GM23338 (cell line): ENCODE measurements around the gene PVALEF. TPM values are rescaled to one million over a fixed set of nuclear protein-coding genes. Genes with fewer than 3 reads are reported as not detected.

Experiments
- ATAC-seq: fragments of 200-7000 bp; cut with Tn5 transposase; 3 replicates; pipeline ENCODE4 v1.9.1; 2020
- DNase-seq: peaks from one replicate; pipeline ENCODE4 v3.0.0-alpha.2; 2015; ENCODE audit warnings: low spot score
- H2AFZ ChIP-seq: fragments of 200-600 bp; sonication (generic); 2 replicates; pipeline ENCODE4 v1.8.0; 2016; ENCODE audit warnings: antibody characterized with exemption, mild to moderate bottlenecking, moderate library complexity
- H3F3A ChIP-seq: fragments of 200-600 bp; sonication (generic); replicated peaks from 2 replicates; pipeline ENCODE4 v1.8.0; 2017; ENCODE audit warnings: antibody characterized with exemption, mixed run types, low read depth
- H3K27ac ChIP-seq: fragments of 200-600 bp; sonication (generic); 2 replicates; pipeline ENCODE4 v1.6.1; 2016; ENCODE audit warnings: low read depth
- H3K27me3 ChIP-seq: fragments of 200-600 bp; sonication (generic); 2 replicates; pipeline ENCODE4 v1.8.0; 2016; ENCODE audit warnings: mild to moderate bottlenecking, mixed run types, moderate library complexity; ENCODE audit not compliant: insufficient read depth
- H3K36me3 ChIP-seq: fragments of 200-600 bp; sonication (generic); 2 replicates; pipeline ENCODE4 v1.8.0; 2016; ENCODE audit warnings: mild to moderate bottlenecking; ENCODE audit not compliant: insufficient read depth
- H3K4me1 ChIP-seq: fragments of 200-600 bp; sonication (generic); 2 replicates; pipeline ENCODE4 v1.8.0; 2016; ENCODE audit warnings: mild to moderate bottlenecking, moderate library complexity; ENCODE audit not compliant: insufficient read depth
- H3K4me2 ChIP-seq: fragments of 200-600 bp; sonication (generic); 2 replicates; pipeline ENCODE4 v1.7.1; 2017; ENCODE audit warnings: mixed run types
- H3K4me3 ChIP-seq: fragments of 200-600 bp; sonication (generic); 2 replicates; pipeline ENCODE4 v1.6.1; 2016; ENCODE audit warnings: mixed run types
- H3K79me2 ChIP-seq: fragments of 200-600 bp; sonication (generic); replicated peaks from 2 replicates; pipeline ENCODE4 v1.8.0; 2017; ENCODE audit warnings: mild to moderate bottlenecking; ENCODE audit not compliant: insufficient read depth
- H3K9me2 ChIP-seq: fragments of 200-600 bp; sonication (generic); 2 replicates; pipeline ENCODE4 v1.8.0; 2017; ENCODE audit not compliant: insufficient read depth
- H4K20me1 ChIP-seq: fragments of 200-600 bp; sonication (generic); replicated peaks from 2 replicates; pipeline ENCODE4 v1.8.0; 2017; ENCODE audit warnings: mild to moderate bottlenecking; ENCODE audit not compliant: insufficient read depth
- H3K27ac Mint-ChIP-seq: 2 replicates; pipeline ENCODE4 v1.8.0; 2020; ENCODE audit warnings: inconsistent platforms, mild to moderate bottlenecking, moderate library complexity, mixed read lengths
- H3K27me3 Mint-ChIP-seq: 3 replicates; pipeline ENCODE4 v1.8.0; 2022; ENCODE audit warnings: low read depth, mild to moderate bottlenecking, moderate library complexity, mixed read lengths, inconsistent platforms; ENCODE audit not compliant: insufficient read depth, poor library complexity
- H3K36me3 Mint-ChIP-seq: 3 replicates; pipeline ENCODE4 v1.8.0; 2021; ENCODE audit warnings: low read depth, mild to moderate bottlenecking, inconsistent platforms, moderate library complexity, mixed read lengths
- H3K4me1 Mint-ChIP-seq: 3 replicates; pipeline ENCODE4 v1.8.0; 2020; ENCODE audit warnings: mild to moderate bottlenecking, inconsistent platforms, mixed read lengths
- H3K4me3 Mint-ChIP-seq: 3 replicates; pipeline ENCODE4 v1.8.0; 2021; ENCODE audit warnings: moderate library complexity, mild to moderate bottlenecking, inconsistent platforms, mixed read lengths
- H3K9me3 Mint-ChIP-seq: 3 replicates; pipeline ENCODE4 v1.8.0; 2020; ENCODE audit warnings: moderate library complexity, mild to moderate bottlenecking, inconsistent platforms, mixed read lengths
- CREB1 ChIP-seq: fragments of 250-450 bp; sonication (Bioruptor Pico); IDR thresholded peaks from 2 replicates; pipeline ENCODE4 v1.5.0; 2020; ENCODE audit warnings: low read depth, mild to moderate bottlenecking, moderate library complexity
- CTCF ChIP-seq, 2 experiments: fragments of 200-600 bp in 1 of 2; sonication (generic) in 1 of 2; conservative IDR thresholded peaks; 2 replicates each; pipeline versions ENCODE4 v1.5.1 to v1.6.1; 2016 to 2017; ENCODE audit warnings: antibody characterized with exemption in 2 of 2, low read depth in 2 of 2, mild to moderate bottlenecking in 2 of 2, moderate library complexity in 1 of 2
- JUNB ChIP-seq: IDR thresholded peaks from one replicate; pipeline ENCODE4 v1.6.1; 2016; ENCODE audit warnings: antibody characterized with exemption; ENCODE audit not compliant: unreplicated experiment
- NANOG ChIP-seq: IDR thresholded peaks from 2 replicates; pipeline ENCODE4 v1.6.1; 2016; ENCODE audit warnings: antibody characterized with exemption, borderline replicate concordance
- POLR2AphosphoS5 ChIP-seq: IDR thresholded peaks from 2 replicates; pipeline ENCODE4 v1.6.1; 2016; ENCODE audit warnings: antibody characterized with exemption, low read depth
- STAT1 ChIP-seq: IDR thresholded peaks from one replicate; pipeline ENCODE4 v1.6.1; 2016; ENCODE audit warnings: antibody characterized with exemption; ENCODE audit not compliant: unreplicated experiment
- ZNF114 ChIP-seq: fragments of 250-450 bp; sonication (Bioruptor Pico); IDR thresholded peaks from 2 replicates; pipeline ENCODE4 v1.5.0; 2020; ENCODE audit warnings: mild to moderate bottlenecking, moderate library complexity
- ZNF331 ChIP-seq: fragments of 250-450 bp; sonication (Bioruptor Pico); IDR thresholded peaks from 2 replicates; pipeline ENCODE4 v1.5.0; 2020; ENCODE audit warnings: low read depth, mild to moderate bottlenecking, moderate library complexity
- ZNF462 ChIP-seq: fragments of 250-450 bp; sonication (Bioruptor Pico); IDR thresholded peaks from 2 replicates; pipeline ENCODE4 v1.5.0; 2020; ENCODE audit warnings: mild to moderate bottlenecking, moderate library complexity
- polyA plus RNA-seq: library from polyadenylated mRNA; unstranded; fragments of >200 nt; fragmentation: Nextera tagmentation; extraction: Ambion mirVana; gene quantifications from 2 replicates; pipeline ENCODE4 v1.2.1, GENCODE V29; 2016
- total RNA-seq: library from RNA; depleted of rRNA; stranded (reverse); fragments of >200 nt; shearing (Covaris generic); gene quantifications from 2 replicates; pipeline ENCODE4 v1.2.3, GENCODE V29; 2014
- TF ChIP-seq, protein P1 (sequence below): IDR thresholded peaks from one replicate; pipeline ENCODE4 v1.6.1; 2018; ENCODE audit warnings: antibody characterized with exemption; ENCODE audit not compliant: unreplicated experiment

PVALEF gene
- total and polyA plus RNA-seq, 2 experiments from 2014 or later, result not detected

- Histone ChIP-seq H3K79me2 (no peaks in the 10 kb centered on the region), H3K27me3 (no peaks in the 10 kb centered on the region), H3K27ac (no peak overlapping the region), H3F3A (no peaks in the 10 kb centered on the region), H3K9me2 (no peaks in the 10 kb centered on the region), H3K4me3 (no peak overlapping the region), H3K36me3 (no peaks in the 10 kb centered on the region), H3K4me1 (no peaks in the 10 kb centered on the region), H4K20me1 (no peaks in the 10 kb centered on the region), H3K4me2 (no peak overlapping the region), H2AFZ (no peak overlapping the region)
- peaks cover 11% of the 10 kb centered on the region for H3K27me3 Mint-ChIP-seq
- no peak for ATAC-seq
- no peak overlapping the region for H3K27ac Mint-ChIP-seq
- no peak for DNase-seq
- TF ChIP-seq NANOG (no peak), ZNF114 (CRISPR knock-in tag) (no peak), ZNF331 (CRISPR knock-in tag) (no peak), ZNF462 (no peak), CREB1 (no peak), POLR2AphosphoS5 (no peak), JUNB (no peak), STAT1 (no peak), CTCF (conservative IDR thresholded peaks at IDR 0.05; ENCODE audit: low read depth in 2 of 2) (no peak)
- TF ChIP-seq, protein P1, sequence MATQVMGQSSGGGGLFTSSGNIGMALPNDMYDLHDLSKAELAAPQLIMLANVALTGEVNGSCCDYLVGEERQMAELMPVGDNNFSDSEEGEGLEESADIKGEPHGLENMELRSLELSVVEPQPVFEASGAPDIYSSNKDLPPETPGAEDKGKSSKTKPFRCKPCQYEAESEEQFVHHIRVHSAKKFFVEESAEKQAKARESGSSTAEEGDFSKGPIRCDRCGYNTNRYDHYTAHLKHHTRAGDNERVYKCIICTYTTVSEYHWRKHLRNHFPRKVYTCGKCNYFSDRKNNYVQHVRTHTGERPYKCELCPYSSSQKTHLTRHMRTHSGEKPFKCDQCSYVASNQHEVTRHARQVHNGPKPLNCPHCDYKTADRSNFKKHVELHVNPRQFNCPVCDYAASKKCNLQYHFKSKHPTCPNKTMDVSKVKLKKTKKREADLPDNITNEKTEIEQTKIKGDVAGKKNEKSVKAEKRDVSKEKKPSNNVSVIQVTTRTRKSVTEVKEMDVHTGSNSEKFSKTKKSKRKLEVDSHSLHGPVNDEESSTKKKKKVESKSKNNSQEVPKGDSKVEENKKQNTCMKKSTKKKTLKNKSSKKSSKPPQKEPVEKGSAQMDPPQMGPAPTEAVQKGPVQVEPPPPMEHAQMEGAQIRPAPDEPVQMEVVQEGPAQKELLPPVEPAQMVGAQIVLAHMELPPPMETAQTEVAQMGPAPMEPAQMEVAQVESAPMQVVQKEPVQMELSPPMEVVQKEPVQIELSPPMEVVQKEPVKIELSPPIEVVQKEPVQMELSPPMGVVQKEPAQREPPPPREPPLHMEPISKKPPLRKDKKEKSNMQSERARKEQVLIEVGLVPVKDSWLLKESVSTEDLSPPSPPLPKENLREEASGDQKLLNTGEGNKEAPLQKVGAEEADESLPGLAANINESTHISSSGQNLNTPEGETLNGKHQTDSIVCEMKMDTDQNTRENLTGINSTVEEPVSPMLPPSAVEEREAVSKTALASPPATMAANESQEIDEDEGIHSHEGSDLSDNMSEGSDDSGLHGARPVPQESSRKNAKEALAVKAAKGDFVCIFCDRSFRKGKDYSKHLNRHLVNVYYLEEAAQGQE, result no peak
- H3K36me3 Mint-ChIP-seq, result no peaks in the 10 kb centered on the region
- no peaks in the 10 kb centered on the region for H3K9me3 Mint-ChIP-seq
- H3K4me3 Mint-ChIP-seq, result no peak overlapping the region
- peaks cover 3% of the 10 kb centered on the region; the same call in 2 of the 3 replicates for H3K4me1 Mint-ChIP-seq
These were observed 49.4 kb upstream of the PVALEF start for GRCh38 chr17:81115749-81116464.
